Measurements from ENCODE around the gene PPP1R13B. TPM values are rescaled to one million over a fixed set of nuclear protein-coding genes. Genes with fewer than 3 reads are reported as not detected.
"Not testable (repeated sequence)": the region's sequence is repeated elsewhere in the genome, so short reads cannot be mapped to it uniquely, and the experiment has no call there.

Gene PPP1R13B
- total and polyA plus RNA-seq, 11 donors, result 27.5 to 96.2 (median 75.4) TPM

- Histone ChIP-seq H3K36me3 (peaks cover 2 to 96% (median 65%) of the 10 kb centered on the region in 9 donors), H3K4me1 (peaks cover 8 to 55% (median 24%) of the 10 kb centered on the region in 12 donors), H3K9me3 (no peaks in the 10 kb centered on the region), H3K27ac (no peak overlapping the region), H3K4me3 (no peak overlapping the region), H3K27me3 (no peaks in the 10 kb centered on the region)
- intact Hi-C loops (cut with DNase I), result loop anchor here in 1 of 10 donors (10.0 kb wide), 1 partner anchor 117 kb away; no protein-coding TSS in a partner anchor
- TF ChIP-seq POLR2A (IDR thresholded peaks at IDR 0.05), result no peak
- TF ChIP-seq CTCF (IDR thresholded peaks at IDR 0.05), result no peak
- DNase-seq (peak in 1 of 5 donors; percentile 20), ATAC-seq (no peak)
- WGBS, 4 donors, result 90 to 95% (median 92%) methylated on average over 12 to 17 of the region's 17 CpGs
These were observed 155.2 kb downstream of the PPP1R13B start for GRCh38 chr14:103692159-103692558.

GRCh38 chr14:103691655-103692054, 155.7 kb downstream of the PPP1R13B start:
- 93 to 95% (median 95%) methylated on average over 5 of the region's 5 CpGs for WGBS, 4 donors
- H3K27ac ChIP-seq, H3K4me3 ChIP-seq, H3K27me3 ChIP-seq, ATAC-seq, H3K9me3 ChIP-seq: not testable (repeated sequence)
- Histone ChIP-seq H3K36me3 (peaks cover 2 to 96% (median 70%) of the 10 kb centered on the region in 9 donors), H3K4me1 (peaks cover 3 to 55% (median 19%) of the 10 kb centered on the region in 12 donors)
- intact Hi-C loops (cut with DNase I), result loop anchor here in 1 of 10 donors (10.0 kb wide), 1 partner anchor 117 kb away; no protein-coding TSS in a partner anchor
- peak in 1 of 5 donors; percentile 4 for DNase-seq

GRCh38 chr14:103690332-103690731, 157.0 kb downstream of the PPP1R13B start:
- WGBS, 4 donors, result 83 to 90% (median 89%) methylated on average over 8 of the region's 8 CpGs
- no peak overlapping the region for H3K27ac ChIP-seq
- intact Hi-C loops (cut with DNase I), result loop anchor here in 1 of 10 donors (10.0 kb wide), 1 partner anchor 116 kb away; no protein-coding TSS in a partner anchor
- peaks cover 0 to 48% (median 12%) of the 10 kb centered on the region in 12 donors for H3K4me1 ChIP-seq
- no peaks in the 10 kb centered on the region for H3K9me3 ChIP-seq
- no peak for ATAC-seq
- H3K36me3 ChIP-seq, result peaks cover 2 to 99% (median 83%) of the 10 kb centered on the region in 9 donors
- no peak overlapping the region for H3K4me3 ChIP-seq
- H3K27me3 ChIP-seq, result no peaks in the 10 kb centered on the region
- no peak for TF ChIP-seq POLR2A (IDR thresholded peaks at IDR 0.05)
- no peak for TF ChIP-seq CTCF (IDR thresholded peaks at IDR 0.05)
- no peak for DNase-seq

- intact Hi-C loops (cut with DNase I), result loop anchor here in 4 of 10 donors (5.0 to 10.0 kb wide), 4 partner anchors 42 to 114 kb away; partner anchors contain the start of gene KLC1 (in 1 of the 4)
- ATAC-seq, result peak; percentile 34 to 72 (median 65)
These were observed 158.2 kb downstream of the PPP1R13B start for GRCh38 chr14:103688906-103689902.

More at GRCh38 chr14:103688906-103689902, 158.2 kb downstream of the PPP1R13B start:
- Histone ChIP-seq H3K27me3 (no peaks in the 10 kb centered on the region), H3K27ac (peak overlapping the region in 3 of 12 donors; percentile 20 to 24 (median 21)), H3K4me1 (peaks cover 0 to 58% (median 20%) of the 10 kb centered on the region in 12 donors), H3K4me3 (peak overlapping the region in 1 of 12 donors; percentile 14), H3K9me3 (no peaks in the 10 kb centered on the region), H3K36me3 (peaks cover 2 to 100% (median 86%) of the 10 kb centered on the region in 9 donors)
- no peak for TF ChIP-seq CTCF (IDR thresholded peaks at IDR 0.05)
- no peak for TF ChIP-seq POLR2A (IDR thresholded peaks at IDR 0.05)
- peak in 4 of 5 donors; percentile 46 to 64 (median 54) for DNase-seq
- 58 to 64% (median 61%) methylated on average over 16 of the region's 16 CpGs for WGBS, 4 donors

Data from heart left ventricle (tissue), 16 donors.